Calu3 (cell line): ENCODE data around the gene RIN1. TPM values are rescaled to one million over a fixed set of nuclear protein-coding genes. Genes with fewer than 3 reads are reported as not detected.

Experiments
- BruUV-seq: library from RNA; stranded (reverse); fragments of 400-500 nt; replicated peaks from 2 replicates; lab custom pipeline; 2021; lab: Mats Ljungman, UMichigan
- CTCF ChIA-PET: fragments of 300-600 bp; sonication (Branson Sonifier 250); formaldehyde crosslinking; loops from one replicate; lab custom pipeline; 2022; ENCODE audit warnings: antibody characterized with exemption; lab: Charles Lee
- DNase-seq: peaks from one replicate; pipeline ENCODE4 v3.0.0; 2022
- H3K27ac Mint-ChIP-seq: one replicate; pipeline ENCODE4 v1.8.0; 2022; ENCODE audit warnings: mixed read lengths; ENCODE audit not compliant: unreplicated experiment
- H3K27me3 Mint-ChIP-seq: one replicate; pipeline ENCODE4 v1.8.0; 2022; ENCODE audit warnings: mixed read lengths; ENCODE audit not compliant: unreplicated experiment
- H3K36me3 Mint-ChIP-seq: one replicate; pipeline ENCODE4 v1.8.0; 2022; ENCODE audit warnings: mild to moderate bottlenecking, moderate library complexity, mixed read lengths; ENCODE audit not compliant: insufficient read depth, unreplicated experiment
- H3K4me1 Mint-ChIP-seq: one replicate; pipeline ENCODE4 v1.8.0; 2022; ENCODE audit warnings: mild to moderate bottlenecking, low read depth, mixed read lengths; ENCODE audit not compliant: unreplicated experiment
- H3K4me3 Mint-ChIP-seq: one replicate; pipeline ENCODE4 v1.8.0; 2022; ENCODE audit warnings: mild to moderate bottlenecking, low read depth, moderate library complexity, mixed read lengths; ENCODE audit not compliant: unreplicated experiment
- H3K9me3 Mint-ChIP-seq: one replicate; pipeline ENCODE4 v1.8.0; 2022; ENCODE audit warnings: low read depth, mixed read lengths; ENCODE audit not compliant: unreplicated experiment
- CTCF ChIP-seq: fragments of 200-600 bp; IDR thresholded peaks from one replicate; pipeline ENCODE4 v1.8.0; 2022; ENCODE audit warnings: antibody characterized with exemption; ENCODE audit not compliant: unreplicated experiment
- intact Hi-C: fragments of 100-400 bp; cut with micrococcal nuclease; formaldehyde crosslinking; loops from one replicate; pipeline ENCODE4 v1.10.0; 2022; ENCODE audit not compliant: unreplicated experiment
- total RNA-seq: library from RNA; stranded (reverse); gene quantifications from 2 replicates; pipeline ENCODE4 v1.2.3, GENCODE V29; 2022

The RIN1 gene
- total RNA-seq, 1 experiment from 2014 or later = 17.6 TPM

GRCh38 chr11:66333220-66333877 is 2.9 kb downstream of the RIN1 start:
- Mint-ChIP-seq H3K4me1 (peaks cover 29% of the 10 kb centered on the region), H3K9me3 (no peaks in the 10 kb centered on the region), H3K27ac (no peak overlapping the region), H3K27me3 (no peaks in the 10 kb centered on the region), H3K36me3 (peaks cover 35% of the 10 kb centered on the region), H3K4me3 (no peak overlapping the region)
- TF ChIP-seq CTCF = no peak
- no peak for DNase-seq
- intact Hi-C loops = no loop called here
- no TSS peak for BruUV-seq
- CTCF ChIA-PET = interaction anchor here (0.6 kb wide), 2 partner anchors 13 to 21 kb away, joined by 5 to 6 read pairs; no protein-coding TSS in a partner anchor

- no peak for DNase-seq
- Mint-ChIP-seq H3K4me1 (peaks cover 31% of the 10 kb centered on the region), H3K27me3 (no peaks in the 10 kb centered on the region), H3K4me3 (no peak overlapping the region), H3K27ac (no peak overlapping the region), H3K36me3 (peaks cover 38% of the 10 kb centered on the region), H3K9me3 (no peaks in the 10 kb centered on the region)
- no TSS peak for BruUV-seq
- CTCF ChIA-PET = no interaction called here
- intact Hi-C loops = no loop called here
- TF ChIP-seq CTCF = no peak
Measured at GRCh38 chr11:66332371-66333219, 3.6 kb downstream of the RIN1 start.

- Mint-ChIP-seq H3K4me3 (no peak overlapping the region), H3K36me3 (peaks cover 38% of the 10 kb centered on the region), H3K4me1 (peaks cover 30% of the 10 kb centered on the region), H3K27me3 (no peaks in the 10 kb centered on the region), H3K27ac (no peak overlapping the region), H3K9me3 (no peaks in the 10 kb centered on the region)
- intact Hi-C loops = no loop called here
- DNase-seq = no peak
- CTCF ChIA-PET = interaction anchor here (2.1 kb wide), 1 partner anchor 19 kb away, joined by 5 read pairs; no protein-coding TSS in a partner anchor
- no TSS peak for BruUV-seq
- TF ChIP-seq CTCF = no peak
Measured at GRCh38 chr11:66331542-66332370, 4.5 kb downstream of the RIN1 start.

GRCh38 chr11:66330931-66331330 is 5.3 kb downstream of the RIN1 start:
- H3K27ac Mint-ChIP-seq = no peak overlapping the region
- intact Hi-C loops = no loop called here
- no peak for TF ChIP-seq CTCF
- H3K36me3 Mint-ChIP-seq = peaks cover 30% of the 10 kb centered on the region
- DNase-seq = no peak
- CTCF ChIA-PET = interaction anchor here (2.1 kb wide), 1 partner anchor 18 kb away, joined by 5 read pairs; no protein-coding TSS in a partner anchor
- H3K4me1 Mint-ChIP-seq = peaks cover 26% of the 10 kb centered on the region
- no peak overlapping the region for H3K4me3 Mint-ChIP-seq
- H3K27me3 Mint-ChIP-seq = no peaks in the 10 kb centered on the region
- H3K9me3 Mint-ChIP-seq = no peaks in the 10 kb centered on the region
- BruUV-seq = no TSS peak
